IPS DF 4.7 (cell line): Measurements from ENCODE around the gene TMCO4.
A peak's percentile ranks its signal among the peaks of the same experiment; 100 is the strongest.

ENCODE experiments used
- DNase-seq: peaks from one replicate; pipeline ENCODE4 v3.0.0-alpha.2; 2013; ENCODE audit warnings: low spot score; ENCODE audit errors: extremely low read depth

The TMCO4 gene

DNA sequence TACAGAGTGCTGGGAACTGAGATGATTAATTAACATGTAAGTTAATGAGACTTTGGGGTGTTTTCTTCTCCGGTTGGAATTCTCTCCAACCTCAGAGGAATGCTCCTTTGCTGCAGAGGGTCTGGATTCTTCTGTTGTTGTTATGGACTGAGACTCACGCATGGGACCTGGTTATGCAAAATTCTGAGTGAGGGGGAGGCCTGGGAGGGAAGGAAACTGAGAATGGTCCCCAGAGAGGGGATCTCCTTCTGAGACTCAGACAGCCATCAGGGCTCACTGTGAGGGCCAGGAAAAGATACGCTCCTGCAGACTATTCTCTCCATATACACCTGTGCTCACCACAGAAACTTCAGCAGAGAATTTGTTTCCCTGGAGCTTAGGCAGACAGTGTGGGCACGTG lies 78.7 kb downstream of the TMCO4 start:
- DNase-seq: no peak

DNA sequence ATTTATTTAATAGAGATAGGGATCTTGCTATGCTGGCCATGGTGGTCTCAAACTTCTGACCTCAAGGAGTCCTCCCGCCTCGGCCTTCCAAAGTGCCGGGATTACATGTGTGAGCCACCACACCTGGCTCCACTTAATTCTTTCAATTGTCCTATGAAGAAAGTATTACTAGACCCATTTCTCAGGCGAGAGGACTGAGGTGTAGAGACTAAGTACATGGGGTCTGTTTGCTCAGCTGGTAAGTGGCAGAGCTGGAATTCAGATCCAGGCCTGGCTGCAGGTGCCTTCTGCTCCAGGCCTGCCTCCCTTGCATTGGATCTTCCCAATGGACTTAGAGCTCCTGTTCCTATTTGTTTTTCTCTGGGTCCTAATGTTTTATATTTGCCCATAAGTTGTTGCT lies 79.5 kb downstream of the TMCO4 start:
- no peak for DNase-seq

DNA sequence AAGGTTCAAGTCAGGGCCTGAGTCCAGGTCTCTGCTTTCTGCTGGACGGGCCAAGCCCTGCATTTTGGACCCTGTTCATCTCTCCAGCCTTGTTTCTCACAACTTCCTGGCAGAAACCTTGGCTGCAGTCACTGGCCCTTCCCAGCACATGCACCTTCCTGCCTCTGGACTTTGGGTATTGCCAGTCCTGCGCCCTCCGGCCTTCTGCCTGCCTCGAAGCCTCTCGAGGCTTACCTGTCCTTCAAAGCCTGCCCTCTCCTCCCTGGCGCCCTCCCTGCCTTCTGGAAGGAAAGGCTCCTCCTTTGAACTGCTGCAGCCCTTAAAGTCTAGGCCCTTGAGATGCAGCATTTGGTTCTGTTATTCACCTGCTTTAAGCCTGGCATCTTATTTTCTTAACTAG lies 82.2 kb downstream of the TMCO4 start:
- no peak for DNase-seq

DNA sequence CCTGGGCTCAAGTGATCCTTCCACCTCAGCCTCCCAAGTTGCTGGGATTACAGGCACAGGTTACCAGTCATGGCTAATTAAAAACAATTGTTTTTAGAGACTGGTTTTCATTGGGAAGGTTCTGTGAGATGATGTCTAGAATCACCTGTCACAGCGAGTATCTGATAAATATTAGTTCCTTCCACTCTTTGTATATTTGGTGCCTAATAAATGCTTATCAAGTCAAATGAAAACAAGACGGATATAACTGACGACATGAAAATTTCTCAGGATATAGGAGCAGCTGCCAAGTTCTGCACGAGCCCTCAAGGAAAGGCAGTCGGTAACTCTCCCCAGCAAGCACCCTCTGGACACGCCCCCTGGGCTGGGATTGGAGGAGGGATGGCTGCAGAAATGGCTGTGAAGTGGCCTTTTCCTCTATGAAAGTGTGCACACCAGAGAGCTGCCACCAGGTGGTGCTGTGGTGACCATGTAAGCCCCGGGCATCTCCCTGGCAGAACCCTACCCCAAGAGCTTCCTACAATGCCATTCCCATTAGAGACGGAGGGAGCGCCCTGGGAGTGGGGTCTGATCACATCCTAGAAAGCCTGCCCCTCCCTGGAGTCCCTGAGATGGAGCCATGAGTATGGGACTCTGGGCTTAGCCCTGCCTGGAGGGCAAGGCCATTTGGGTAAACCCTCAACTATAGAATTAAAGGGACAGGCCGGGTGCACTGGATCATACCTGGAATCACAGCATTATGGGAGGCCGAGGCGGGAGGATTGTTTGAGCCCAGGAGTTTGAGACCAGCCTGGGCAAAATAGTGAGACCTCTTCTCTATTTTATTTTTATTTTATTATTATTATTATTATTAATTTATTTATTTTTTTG lies 84.1 kb downstream of the TMCO4 start:
- peak; percentile 96 for DNase-seq

DNA sequence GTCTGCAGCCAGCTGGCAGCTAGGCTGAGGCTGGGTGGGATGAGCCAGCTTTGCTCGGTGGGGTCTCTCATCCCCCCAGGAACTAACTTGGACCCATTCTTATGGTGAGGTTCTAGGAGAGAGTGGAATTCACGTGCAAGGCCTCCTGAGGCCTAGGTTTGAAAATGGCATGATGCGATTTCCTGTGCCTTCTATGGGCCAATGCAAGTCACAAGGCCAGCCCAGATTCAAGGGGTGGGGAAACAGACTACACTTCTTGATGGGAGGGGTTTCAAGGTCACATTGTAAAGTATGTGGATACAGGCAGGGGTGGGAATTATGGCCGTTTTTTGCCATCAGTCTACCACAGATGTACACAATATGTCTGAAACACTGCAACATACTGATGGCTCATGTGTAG lies 86.8 kb downstream of the TMCO4 start:
- no peak for DNase-seq

DNA sequence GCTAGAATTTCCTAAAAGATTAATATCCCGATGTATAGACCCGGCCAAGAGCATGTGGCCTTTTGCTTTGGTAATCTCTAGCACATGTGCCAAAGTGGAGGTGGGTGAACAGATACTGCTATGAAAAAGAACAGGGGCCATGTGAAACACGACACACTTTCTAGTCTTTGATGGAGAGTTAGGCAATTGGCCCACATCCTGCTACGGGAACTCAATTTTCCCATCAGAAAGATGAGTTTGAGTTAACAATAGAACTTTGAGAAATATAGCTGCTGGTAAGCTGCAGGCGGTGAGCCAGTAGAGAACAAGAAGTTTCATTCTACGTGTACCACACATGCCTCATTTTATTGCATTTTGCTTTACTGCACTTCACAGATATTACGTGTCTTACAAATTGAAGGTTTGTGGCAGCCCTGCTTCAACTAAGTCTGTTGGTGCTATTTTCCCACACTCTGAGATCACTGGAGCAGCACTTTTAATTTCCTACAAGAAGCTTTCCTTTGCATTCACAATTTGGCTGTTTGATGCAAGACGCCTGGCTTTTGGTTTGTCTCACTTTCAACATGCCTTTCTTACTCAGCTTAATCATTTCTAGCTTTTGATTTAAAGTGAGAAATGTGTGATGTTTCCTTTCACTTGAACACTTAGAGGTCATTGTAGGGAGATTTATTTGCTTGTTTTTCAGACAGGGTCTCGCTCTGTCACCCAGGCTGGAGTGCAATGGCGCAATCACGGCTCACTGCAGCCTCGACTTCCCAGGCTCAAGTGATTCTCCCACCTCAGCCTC lies 88.7 kb downstream of the TMCO4 start:
- no peak for DNase-seq

DNA sequence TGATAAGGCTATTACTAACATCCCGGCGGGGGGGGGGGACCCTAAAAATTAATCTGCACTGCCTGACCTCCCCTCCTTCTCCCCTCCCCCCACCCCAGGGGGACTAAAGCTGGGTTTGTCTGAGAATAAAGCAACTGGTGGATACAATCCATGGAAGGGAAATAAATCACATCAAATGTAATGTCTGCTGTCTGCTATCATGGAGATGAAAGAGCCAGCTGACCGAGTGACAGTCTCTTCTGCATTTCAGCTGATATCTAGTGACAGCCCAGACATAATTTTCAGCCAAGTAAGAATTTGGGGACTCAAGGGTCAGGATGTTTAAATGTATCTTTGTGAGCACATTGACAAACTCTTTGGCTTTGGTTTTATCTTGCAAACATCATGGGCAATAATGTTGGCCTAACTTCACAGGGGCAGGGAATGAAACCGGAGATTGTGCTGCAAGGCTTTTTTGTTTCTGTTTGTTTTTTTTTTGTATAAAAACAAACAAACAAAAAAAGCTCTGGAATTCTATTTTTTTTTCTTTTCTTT lies 90.4 kb downstream of the TMCO4 start:
- no peak for DNase-seq

DNA sequence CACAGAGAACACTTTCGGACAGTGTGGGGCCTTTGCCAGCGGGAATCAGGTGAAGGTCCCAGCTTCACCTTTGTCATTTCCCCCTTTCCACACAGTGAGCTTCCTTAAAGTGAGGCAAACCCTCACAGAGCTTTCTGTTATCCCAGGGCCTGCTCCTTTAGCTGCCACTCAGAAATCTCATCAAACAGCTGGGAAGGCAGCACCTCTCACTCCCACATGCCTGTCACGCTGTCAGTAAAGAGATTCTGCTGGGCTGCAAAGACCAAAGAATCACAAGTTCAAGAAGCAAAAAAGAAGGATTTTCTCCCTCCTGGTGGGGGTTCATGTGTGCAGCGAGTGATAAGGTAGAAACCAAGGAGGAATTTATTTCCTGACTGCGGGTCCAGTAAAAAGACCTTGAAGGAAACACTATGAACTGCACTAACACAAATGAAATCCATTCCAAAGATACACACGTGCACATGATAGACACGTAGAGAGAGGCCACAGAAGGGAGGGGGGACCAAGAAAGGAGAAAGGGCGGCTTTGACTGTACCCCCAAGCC lies 91.1 kb downstream of the TMCO4 start:
- DNase-seq: no peak

DNA sequence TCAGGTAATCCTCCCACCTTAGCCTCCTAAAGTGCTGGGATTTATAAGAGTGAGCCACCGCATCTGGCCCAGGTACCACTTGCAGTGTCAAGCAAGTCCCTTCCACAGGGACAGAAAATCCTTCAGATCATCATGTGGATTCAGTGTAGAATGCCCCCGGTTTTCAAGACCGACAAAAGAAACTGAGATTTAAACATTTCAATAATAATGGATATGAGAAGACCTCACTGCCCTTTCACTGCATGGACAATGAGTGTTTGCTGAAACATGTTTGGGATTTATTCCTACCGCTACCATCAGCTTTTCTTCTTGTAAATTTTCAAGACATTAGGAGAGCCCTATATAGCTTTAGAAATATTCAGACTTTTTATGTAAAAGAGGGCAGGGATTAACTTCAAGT lies 93.6 kb downstream of the TMCO4 start:
- no peak for DNase-seq

DNA sequence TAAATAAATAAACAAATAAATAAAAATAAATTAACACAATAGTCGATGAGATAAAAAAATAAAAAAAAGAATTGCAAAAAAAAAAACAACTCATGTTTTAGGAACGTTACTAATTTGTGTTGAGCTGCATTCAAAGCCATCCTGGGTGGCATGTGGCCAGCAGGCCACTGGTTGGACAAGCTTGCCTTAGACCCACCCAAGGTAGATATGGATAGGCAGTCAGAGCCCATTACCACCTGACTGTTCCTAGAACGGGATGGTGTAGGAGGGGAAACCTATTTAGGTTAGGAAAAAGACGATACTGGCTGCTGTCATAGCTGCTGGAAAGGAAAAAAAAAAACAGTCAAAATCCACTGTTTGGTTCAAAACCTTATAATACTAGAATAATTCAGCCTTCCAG lies 94.3 kb downstream of the TMCO4 start:
- no peak for DNase-seq

DNA sequence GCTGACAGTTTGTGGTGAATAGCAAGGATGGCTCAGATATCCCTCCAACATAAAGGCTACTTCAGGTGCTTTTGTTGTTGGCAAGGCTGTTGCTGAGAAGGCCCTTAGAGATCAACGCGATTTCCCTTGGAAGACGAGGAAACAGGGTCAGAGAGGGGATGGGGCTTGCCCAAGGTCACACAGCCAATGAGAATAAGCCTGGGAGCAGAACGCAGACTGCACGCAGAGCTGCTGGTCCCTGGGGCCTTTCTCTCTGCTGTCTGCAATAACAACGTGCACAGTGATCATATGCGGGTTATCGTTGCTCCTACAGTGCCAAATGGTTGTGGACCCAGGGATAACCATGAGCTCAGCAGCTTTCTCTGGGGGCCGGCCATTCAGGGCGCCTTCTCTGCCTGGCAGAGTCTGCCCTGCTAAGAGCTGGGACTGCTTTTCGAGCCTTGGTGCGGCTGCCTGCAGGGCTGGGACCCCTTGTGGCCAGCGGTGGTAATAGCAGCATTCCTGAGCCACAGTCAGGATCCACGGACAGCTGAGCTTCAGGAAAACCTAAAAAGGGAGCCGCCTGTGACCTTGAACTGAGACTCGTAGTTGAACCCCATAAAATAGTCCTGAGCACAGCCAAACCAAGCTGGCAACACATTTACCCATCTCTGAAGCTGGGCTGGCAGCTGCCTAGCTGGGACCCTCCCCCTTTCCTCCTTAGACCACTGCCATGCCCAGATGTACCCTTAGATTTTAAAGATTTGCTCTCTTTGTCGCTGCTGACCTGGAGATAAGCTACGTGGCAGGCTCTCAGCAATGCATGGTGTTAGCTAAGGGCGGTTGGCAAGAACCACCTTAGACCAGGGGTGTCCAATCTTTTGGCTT lies 95.2 kb downstream of the TMCO4 start:
- peak; percentile 60 for DNase-seq

DNA sequence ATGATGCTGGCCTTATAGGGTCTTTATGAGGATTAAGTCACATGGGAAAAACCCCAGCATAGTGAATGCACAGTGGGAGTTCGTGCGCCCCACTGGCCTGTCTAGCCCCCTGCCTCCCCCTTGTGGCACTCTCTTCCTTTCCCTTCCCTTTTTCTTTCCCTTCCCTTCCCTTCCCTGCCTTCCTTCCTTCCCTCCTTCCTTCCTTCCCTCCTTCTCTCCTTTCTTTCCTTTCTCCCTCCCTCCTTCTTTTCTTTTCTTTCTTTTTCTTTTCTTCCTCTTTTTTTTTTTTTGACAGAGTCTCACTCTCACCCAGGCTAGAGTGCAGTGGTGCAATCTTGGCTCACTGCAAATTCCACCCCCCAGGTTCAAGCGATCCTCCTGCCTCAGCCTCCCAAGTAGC lies 96.4 kb downstream of the TMCO4 start:
- no peak for DNase-seq

DNA sequence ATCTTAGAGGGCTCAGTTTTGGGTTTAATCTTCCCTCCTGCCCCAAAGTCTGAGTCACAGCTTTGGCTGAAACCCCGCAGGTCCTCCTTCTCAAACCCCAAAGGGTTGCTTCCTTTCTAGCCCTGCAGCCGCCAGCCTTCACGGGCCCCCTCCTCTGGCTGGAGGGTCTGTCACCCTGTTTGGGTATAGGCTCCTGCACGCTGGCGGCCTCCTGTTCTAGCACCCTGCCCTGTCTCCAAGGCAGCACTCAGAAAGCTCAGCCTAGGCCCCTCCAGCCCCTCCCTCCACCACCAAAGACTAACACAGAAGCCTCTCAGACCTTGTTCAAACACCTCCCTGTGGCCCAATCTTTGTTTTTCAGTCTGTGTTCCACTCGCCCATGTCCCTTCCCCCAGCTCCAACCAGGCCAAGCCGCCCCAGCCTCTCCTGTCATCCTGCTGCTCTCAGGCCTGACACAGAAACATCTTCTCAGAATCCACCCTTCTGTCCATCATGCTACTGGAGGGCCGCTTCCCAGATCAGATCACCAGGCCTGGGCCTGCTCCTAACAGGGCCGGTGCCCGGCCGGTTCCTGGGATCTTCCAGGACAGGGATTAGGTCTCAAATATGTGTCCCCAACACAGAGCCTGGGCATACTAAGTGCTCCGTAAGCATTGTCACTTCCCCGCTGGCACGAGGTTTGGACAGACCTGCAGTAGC lies 99.5 kb downstream of the TMCO4 start:
- no peak for DNase-seq

DNA sequence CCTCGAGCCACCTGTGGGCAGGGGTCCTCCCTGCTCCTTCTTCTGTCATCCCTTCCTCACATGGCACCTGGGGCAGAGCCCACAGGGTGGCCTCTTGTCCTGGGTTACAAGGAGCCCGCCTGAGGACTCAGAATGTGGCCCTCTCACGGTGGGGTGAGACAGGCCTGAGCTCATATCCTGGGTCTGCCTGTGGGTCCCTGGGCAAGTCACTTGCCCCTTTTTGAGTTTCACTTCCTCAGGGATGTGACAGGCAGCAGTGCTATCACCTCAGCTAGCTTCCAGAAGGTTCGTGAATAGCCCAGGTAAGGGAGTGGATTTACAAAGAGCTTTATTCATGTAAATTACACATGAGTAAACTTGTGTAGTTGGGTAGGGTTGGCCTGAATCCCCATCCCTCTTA lies 101.5 kb downstream of the TMCO4 start:
- no peak for DNase-seq

DNA sequence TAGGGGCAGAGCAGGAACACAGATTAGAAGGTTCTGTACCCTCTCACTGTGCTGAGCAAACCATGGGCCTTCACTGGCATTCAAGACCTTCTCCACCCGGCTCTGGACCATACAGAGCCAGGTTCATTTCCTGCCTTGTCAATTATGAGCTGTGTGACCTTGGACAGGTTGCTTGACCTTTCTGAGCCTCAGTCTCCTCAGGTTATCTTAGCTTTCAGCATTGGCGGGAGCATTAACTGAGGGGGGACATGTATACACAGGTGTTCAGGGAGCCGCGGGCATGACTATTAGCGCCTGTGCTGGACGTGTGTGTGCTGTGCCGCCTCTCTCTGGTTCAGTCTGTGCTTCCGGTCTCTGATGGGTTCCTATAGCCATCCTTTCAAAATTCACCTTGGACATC lies 102.9 kb downstream of the TMCO4 start:
- DNase-seq: no peak

DNA sequence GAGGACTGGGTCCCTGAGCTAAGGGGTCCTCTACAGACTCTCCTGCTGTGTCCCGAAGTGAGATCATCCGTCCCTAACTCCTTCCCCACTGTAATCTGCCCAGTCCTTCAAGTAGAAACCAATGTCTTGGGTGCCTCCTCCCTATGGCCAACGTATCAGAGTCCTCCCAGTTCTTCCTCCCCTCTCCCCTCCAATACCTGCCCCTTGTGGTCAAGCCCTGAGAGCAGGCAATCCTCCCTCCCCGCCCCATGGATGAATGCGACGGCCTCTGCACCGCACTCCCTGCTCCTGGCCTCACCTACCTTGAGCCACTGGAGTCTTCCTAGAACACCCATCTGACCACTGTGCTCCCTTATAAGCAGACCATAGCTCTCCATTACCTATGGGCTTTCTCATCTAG lies 103.9 kb downstream of the TMCO4 start:
- DNase-seq: no peak

DNA sequence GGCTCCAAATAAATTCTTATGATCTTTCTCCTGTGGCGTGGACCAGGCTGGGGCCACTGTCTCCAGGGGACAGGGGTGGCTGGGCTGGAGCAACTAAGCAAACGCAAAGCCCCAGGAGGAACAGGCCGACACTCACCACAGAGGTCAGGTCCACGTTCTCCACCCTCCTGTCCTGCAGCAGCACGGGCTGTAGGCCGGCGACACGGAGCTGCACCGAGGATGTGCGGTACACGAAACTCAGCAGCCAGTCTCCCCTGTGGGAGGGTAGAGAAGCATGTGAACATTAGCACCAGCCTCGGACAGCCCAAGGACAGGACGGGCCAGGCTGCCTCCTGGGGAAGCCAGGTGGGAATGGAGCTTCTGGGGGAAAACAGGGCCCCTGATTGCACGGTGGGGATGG lies 105.4 kb downstream of the TMCO4 start:
- DNase-seq: no peak

DNA sequence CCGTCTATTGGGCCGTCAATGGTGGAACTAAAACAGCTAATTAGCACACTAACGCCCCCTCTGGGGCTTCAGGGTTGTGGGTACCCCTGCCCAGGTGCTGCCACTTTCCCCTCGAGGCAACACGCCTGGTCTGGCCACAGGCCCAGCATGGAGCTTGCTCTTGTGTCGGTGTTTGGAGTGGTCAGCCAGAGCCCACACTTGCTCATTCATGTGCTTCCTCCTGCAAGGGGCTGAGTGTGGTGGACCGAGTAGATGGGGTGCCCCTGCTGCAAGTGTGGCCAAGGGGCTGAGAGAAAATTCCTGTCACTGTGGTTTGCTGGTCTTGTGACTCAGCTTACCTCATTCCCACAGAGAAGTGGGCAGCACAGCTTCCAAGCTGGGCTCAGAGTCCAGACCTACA lies 109.4 kb downstream of the TMCO4 start:
- no peak for DNase-seq

DNA sequence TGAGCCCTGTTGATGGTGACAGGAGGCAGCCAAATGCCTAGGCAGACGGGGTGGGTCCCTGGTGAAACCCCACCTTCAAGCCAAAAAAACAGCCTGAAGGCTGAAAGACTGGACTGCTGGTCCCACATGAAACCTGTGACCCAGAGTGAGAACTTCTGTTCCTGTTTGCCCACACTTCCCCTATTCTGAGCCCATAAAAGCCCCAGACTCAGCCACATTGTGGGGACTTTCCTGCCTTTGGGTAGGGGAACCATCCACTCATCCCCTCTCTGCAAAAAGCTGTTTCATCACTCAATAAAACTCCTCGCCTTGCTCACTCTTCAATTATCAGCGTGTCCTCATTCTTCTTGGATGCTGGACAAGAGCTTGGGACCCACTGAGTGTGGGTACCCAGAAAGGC lies 109.9 kb downstream of the TMCO4 start:
- no peak for DNase-seq

DNA sequence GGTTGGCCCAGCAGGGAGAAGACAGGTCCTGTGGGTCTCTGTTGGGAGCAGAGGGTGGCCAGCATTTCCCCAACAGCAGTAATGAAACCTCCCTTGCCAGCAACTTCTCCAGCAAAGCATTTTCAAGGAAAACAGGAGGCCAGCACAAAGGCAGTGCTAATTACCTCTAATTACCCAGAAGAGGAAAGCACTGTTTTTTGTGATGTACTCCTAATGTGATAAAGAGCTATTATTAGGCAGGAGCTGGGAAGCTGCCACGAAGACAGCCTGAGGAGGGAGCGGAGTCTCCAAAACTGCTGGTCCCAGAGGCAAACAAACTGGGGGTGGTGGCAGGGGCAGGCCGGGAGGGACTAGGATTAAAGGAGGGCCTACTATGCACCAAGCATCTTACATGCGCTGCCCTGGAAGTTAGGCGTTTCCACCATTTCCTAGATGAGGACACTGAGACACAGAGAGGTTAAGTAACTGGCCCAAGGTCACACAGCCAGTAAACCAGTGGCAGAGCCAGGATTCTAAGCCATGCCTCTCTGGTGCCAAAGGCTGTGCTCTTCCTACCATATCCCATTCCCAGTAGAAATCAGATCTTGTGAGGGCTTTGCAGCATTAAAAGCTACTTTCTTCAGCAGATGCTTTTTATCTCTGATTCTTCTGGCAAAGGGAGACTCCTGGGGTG lies 110.5 kb downstream of the TMCO4 start:
- no peak for DNase-seq
